ENCODE measurements around the gene CHKB. TPM values are rescaled to one million over a fixed set of nuclear protein-coding genes. Genes with fewer than 3 reads are reported as not detected.

Gene CHKB
- total and polyA plus RNA-seq, 12 donors = 34.1 to 917 (median 95.3) TPM

- no peak for DNase-seq
- WGBS, 4 donors = 73 to 85% (median 76%) methylated on average over 5 to 6 of the region's 6 CpGs
- Histone ChIP-seq H3K4me3 (no peak overlapping the region), H3K36me3 (replicated peaks in 1 of 2) (peaks cover 0 to 14% of the 10 kb centered on the region in 2 donors), H3K27me3 (peaks cover 6% of the 10 kb centered on the region), H3K27ac (no peak overlapping the region), H3K9me3 (replicated peaks in 1 of 3) (no peaks in the 10 kb centered on the region), H3K4me1 (replicated peaks in 1 of 2) (no peaks in the 10 kb centered on the region)
- TF ChIP-seq CTCF (IDR thresholded peaks at IDR 0.05) (no peak), POLR2A (IDR thresholded peaks at IDR 0.05) (no peak)
- intact Hi-C loops (cut with DNase I) = no loop called here
Observed at GRCh38 chr22:50607659-50608020, 25.0 kb upstream of the CHKB start.

GRCh38 chr22:50606946-50607658 is 24.5 kb upstream of the CHKB start:
- intact Hi-C loops (cut with DNase I) = no loop called here
- H3K27ac ChIP-seq = no peak overlapping the region
- H3K27me3 ChIP-seq = peaks cover 6% of the 10 kb centered on the region
- H3K4me1 ChIP-seq (replicated peaks in 1 of 2) = no peaks in the 10 kb centered on the region
- no peak overlapping the region for H3K4me3 ChIP-seq
- TF ChIP-seq CTCF (IDR thresholded peaks at IDR 0.05) (no peak), POLR2A (IDR thresholded peaks at IDR 0.05) (no peak)
- peaks cover 0 to 14% of the 10 kb centered on the region in 2 donors for H3K36me3 ChIP-seq (replicated peaks in 1 of 2)
- 73 to 93% (median 81%) methylated on average over 10 to 18 of the region's 18 CpGs for whole genome bisulfite sequencing, 4 donors
- H3K9me3 ChIP-seq (replicated peaks in 1 of 3) = no peaks in the 10 kb centered on the region
- DNase-seq = no peak

GRCh38 chr22:50606165-50606945 is 23.7 kb upstream of the CHKB start:
- Histone ChIP-seq H3K4me1 (replicated peaks in 1 of 2) (no peaks in the 10 kb centered on the region), H3K36me3 (replicated peaks in 1 of 2) (peaks cover 0 to 14% of the 10 kb centered on the region in 2 donors), H3K27me3 (peaks cover 6% of the 10 kb centered on the region), H3K9me3 (replicated peaks in 1 of 3) (no peaks in the 10 kb centered on the region), H3K4me3 (no peak overlapping the region), H3K27ac (no peak overlapping the region)
- 78 to 86% (median 81%) methylated on average over 12 to 19 of the region's 19 CpGs for WGBS, 4 donors
- TF ChIP-seq POLR2A (IDR thresholded peaks at IDR 0.05) (no peak), CTCF (IDR thresholded peaks at IDR 0.05) (no peak)
- no peak for DNase-seq
- intact Hi-C loops (cut with DNase I) = no loop called here

- intact Hi-C loops (cut with DNase I) = no loop called here
- no peak for TF ChIP-seq POLR2A (IDR thresholded peaks at IDR 0.05)
- no peak for TF ChIP-seq CTCF (IDR thresholded peaks at IDR 0.05)
- Histone ChIP-seq H3K27ac (no peak overlapping the region), H3K4me3 (no peak overlapping the region), H3K36me3 (replicated peaks in 1 of 2) (peaks cover 0 to 14% of the 10 kb centered on the region in 2 donors), H3K27me3 (peaks cover 6% of the 10 kb centered on the region), H3K4me1 (replicated peaks in 1 of 2) (no peaks in the 10 kb centered on the region), H3K9me3 (replicated peaks in 1 of 3) (no peaks in the 10 kb centered on the region)
- DNase-seq = no peak
- WGBS, 4 donors = 84 to 95% (median 91%) methylated on average over 8 to 20 of the region's 20 CpGs
Observed at GRCh38 chr22:50605613-50606074, 23.0 kb upstream of the CHKB start.

Measured in adrenal gland (tissue), 12 donors.